Measurements from ENCODE around the gene GRAMD2A. TPM values are rescaled to one million over a fixed set of nuclear protein-coding genes. Genes with fewer than 3 reads are reported as not detected.

The GRAMD2A gene
- total and polyA plus RNA-seq, 10 of the 15 experiments (the other 5 are each of a cell fraction or from before 2014, with no cell fraction given), result 0.02 to 0.35 TPM; not detected in 8

DNA sequence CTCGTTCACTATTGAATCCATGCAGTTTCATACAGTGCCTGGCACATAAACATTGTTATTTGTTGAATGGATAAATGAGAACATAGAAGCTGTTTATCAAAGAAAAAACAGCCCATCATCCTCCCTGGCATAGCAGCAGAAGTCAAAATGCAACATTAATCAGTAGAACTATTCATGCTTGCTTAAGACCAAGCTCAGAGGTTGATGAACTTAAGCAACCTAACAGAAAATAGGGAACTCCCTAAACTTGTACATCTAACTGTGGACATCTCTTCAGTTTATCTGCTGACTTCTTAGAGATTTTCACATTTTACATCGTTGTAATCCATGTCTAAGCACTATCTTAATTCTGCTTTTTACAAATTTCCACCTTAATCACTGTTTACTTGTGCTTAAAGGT lies 50.2 kb downstream of the GRAMD2A start:
- H3K27me3 ChIP-seq (replicated peaks in 1 of 2; ENCODE audit: control insufficient read depth in 2 of 2, insufficient read depth in 2 of 2, low read length in 1 of 2), result no peaks in the 10 kb centered on the region
- TF ChIP-seq WRNIP1 (IDR thresholded peaks at IDR 0.05; ENCODE audit: borderline replicate concordance, low read depth, low read length), result no peak
- TF ChIP-seq, protein P1, sequence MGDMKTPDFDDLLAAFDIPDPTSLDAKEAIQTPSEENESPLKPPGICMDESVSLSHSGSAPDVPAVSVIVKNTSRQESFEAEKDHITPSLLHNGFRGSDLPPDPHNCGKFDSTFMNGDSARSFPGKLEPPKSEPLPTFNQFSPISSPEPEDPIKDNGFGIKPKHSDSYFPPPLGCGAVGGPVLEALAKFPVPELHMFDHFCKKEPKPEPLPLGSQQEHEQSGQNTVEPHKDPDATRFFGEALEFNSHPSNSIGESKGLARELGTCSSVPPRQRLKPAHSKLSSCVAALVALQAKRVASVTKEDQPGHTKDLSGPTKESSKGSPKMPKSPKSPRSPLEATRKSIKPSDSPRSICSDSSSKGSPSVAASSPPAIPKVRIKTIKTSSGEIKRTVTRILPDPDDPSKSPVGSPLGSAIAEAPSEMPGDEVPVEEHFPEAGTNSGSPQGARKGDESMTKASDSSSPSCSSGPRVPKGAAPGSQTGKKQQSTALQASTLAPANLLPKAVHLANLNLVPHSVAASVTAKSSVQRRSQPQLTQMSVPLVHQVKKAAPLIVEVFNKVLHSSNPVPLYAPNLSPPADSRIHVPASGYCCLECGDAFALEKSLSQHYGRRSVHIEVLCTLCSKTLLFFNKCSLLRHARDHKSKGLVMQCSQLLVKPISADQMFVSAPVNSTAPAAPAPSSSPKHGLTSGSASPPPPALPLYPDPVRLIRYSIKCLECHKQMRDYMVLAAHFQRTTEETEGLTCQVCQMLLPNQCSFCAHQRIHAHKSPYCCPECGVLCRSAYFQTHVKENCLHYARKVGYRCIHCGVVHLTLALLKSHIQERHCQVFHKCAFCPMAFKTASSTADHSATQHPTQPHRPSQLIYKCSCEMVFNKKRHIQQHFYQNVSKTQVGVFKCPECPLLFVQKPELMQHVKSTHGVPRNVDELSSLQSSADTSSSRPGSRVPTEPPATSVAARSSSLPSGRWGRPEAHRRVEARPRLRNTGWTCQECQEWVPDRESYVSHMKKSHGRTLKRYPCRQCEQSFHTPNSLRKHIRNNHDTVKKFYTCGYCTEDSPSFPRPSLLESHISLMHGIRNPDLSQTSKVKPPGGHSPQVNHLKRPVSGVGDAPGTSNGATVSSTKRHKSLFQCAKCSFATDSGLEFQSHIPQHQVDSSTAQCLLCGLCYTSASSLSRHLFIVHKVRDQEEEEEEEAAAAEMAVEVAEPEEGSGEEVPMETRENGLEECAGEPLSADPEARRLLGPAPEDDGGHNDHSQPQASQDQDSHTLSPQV (IDR thresholded peaks at IDR 0.05), result no peak
- TF ChIP-seq SUZ12 (IDR thresholded peaks at IDR 0.05; ENCODE audit: unreplicated experiment), result no peak
- TF ChIP-seq HSF1 (IDR thresholded peaks at IDR 0.05; ENCODE audit: low read depth, low read length), result no peak
- no peak for TF ChIP-seq RELA (IDR thresholded peaks at IDR 0.05; ENCODE audit: borderline replicate concordance, partially characterized antibody)
- TF ChIP-seq TBL1XR1 (IDR thresholded peaks at IDR 0.05; ENCODE audit: low read depth, low read length), result no peak
- no peak for TF ChIP-seq BACH1 (IDR thresholded peaks at IDR 0.05; ENCODE audit: borderline replicate concordance)
- TF ChIP-seq STAT1 (conservative IDR thresholded peaks at IDR 0.05), result no peak
- no peak for TF ChIP-seq GABPA (IDR thresholded peaks at IDR 0.05; ENCODE audit: low read depth)
- TF ChIP-seq RCOR1 (conservative IDR thresholded peaks at IDR 0.05; ENCODE audit: low read depth, low read length), result no peak
- TF ChIP-seq NR2F1 (conservative IDR thresholded peaks at IDR 0.05), result no peak
- TF ChIP-seq, protein P2, sequence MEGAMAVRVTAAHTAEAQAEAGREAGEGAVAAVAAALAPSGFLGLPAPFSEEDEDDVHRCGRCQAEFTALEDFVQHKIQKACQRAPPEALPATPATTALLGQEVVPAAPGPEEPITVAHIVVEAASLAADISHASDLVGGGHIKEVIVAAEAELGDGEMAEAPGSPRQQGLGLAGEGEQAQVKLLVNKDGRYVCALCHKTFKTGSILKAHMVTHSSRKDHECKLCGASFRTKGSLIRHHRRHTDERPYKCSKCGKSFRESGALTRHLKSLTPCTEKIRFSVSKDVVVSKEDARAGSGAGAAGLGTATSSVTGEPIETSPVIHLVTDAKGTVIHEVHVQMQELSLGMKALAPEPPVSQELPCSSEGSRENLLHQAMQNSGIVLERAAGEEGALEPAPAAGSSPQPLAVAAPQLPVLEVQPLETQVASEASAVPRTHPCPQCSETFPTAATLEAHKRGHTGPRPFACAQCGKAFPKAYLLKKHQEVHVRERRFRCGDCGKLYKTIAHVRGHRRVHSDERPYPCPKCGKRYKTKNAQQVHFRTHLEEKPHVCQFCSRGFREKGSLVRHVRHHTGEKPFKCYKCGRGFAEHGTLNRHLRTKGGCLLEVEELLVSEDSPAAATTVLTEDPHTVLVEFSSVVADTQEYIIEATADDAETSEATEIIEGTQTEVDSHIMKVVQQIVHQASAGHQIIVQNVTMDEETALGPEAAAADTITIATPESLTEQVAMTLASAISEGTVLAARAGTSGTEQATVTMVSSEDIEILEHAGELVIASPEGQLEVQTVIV (IDR thresholded peaks at IDR 0.05; ENCODE audit: borderline replicate concordance, partially characterized antibody), result no peak
- no peak for TF ChIP-seq IKZF1 (conservative IDR thresholded peaks at IDR 0.05)
- no peak for TF ChIP-seq ZNF217 (IDR thresholded peaks at IDR 0.05)
- no peak for TF ChIP-seq CEBPB (IDR thresholded peaks at IDR 0.05; ENCODE audit: borderline replicate concordance in 1 of 2, low read depth in 2 of 2, low read length in 2 of 2)
- TF ChIP-seq EED (IDR thresholded peaks at IDR 0.05; ENCODE audit: low read depth), result no peak
- TF ChIP-seq NFIC (IDR thresholded peaks at IDR 0.05; ENCODE audit: low read depth, low read length), result no peak
- BruUV-seq (replicated peaks), result no TSS peak
- RAD21 ChIA-PET (ENCODE audit: unreplicated experiment), result interaction anchor here (0.9 kb wide), 1 partner anchor 9 kb away, joined by 3 read pairs; no protein-coding TSS in a partner anchor
- H3K4me1 ChIP-seq (ENCODE audit: control insufficient read depth, insufficient read depth, low read length), result peaks cover under 1% of the 10 kb centered on the region; the same call in 1 of the 2 replicates
- H3K4me3 ChIP-seq, result no peak overlapping the region
- no peaks in the 10 kb centered on the region for H3K36me3 ChIP-seq (ENCODE audit: control insufficient read depth in 2 of 2, insufficient read depth in 2 of 2, low read length in 1 of 2)
- CTCF ChIA-PET, result interaction anchor here (1.0 to 3.8 kb wide), 2 partner anchors 9 to 366 kb away, joined by 3 to 13 read pairs; no protein-coding TSS in a partner anchor
- H3K79me2 ChIP-seq (ENCODE audit: control insufficient read depth, insufficient read depth, low read length), result no peaks in the 10 kb centered on the region
- no peak overlapping the region for H2AFZ ChIP-seq (ENCODE audit: control insufficient read depth, low read depth, low read length)
- SMC1A ChIA-PET (ENCODE audit: uncharacterized antibody, unreplicated experiment), result interaction anchor here (0.6 to 1.9 kb wide), 3 partner anchors 9 to 344 kb away, joined by 3 to 6 read pairs (median 4); no protein-coding TSS in a partner anchor
- intact Hi-C loops (cut with micrococcal nuclease; ENCODE audit: unreplicated experiment), result no loop called here
- ATAC-seq, result no peak
- H3K9me3 ChIP-seq (replicated peaks; ENCODE audit: control insufficient read depth, insufficient read depth, low read length), result no peaks in the 10 kb centered on the region
- POLR2A ChIA-PET, result no interaction called here
- DNase-seq (ENCODE audit: low read depth, low spot score), result no peak
- 25% methylated on average over 2 of the region's 2 CpGs for WGBS (ENCODE audit: insufficient coverage, insufficient replicate concordance, low lambda C conversion rate, missing lambda C conversion rate)
- FAIRE-seq, result no peak
- H3K4me2 ChIP-seq (ENCODE audit: control insufficient read depth, insufficient read depth), result no peak overlapping the region
- no peak overlapping the region for H3K27ac ChIP-seq (ENCODE audit: control insufficient read depth, insufficient read depth)
- H3K9ac ChIP-seq (ENCODE audit: control insufficient read depth, insufficient read depth, low read length), result no peak overlapping the region
- in situ Hi-C loops (cut with MboI), result no loop called here
- no peaks in the 10 kb centered on the region for H4K20me1 ChIP-seq (ENCODE audit: control insufficient read depth, insufficient read depth)
